NCI-H1105 (cell line): ENCODE measurements around the gene NOL4L.

ENCODE experiments used
- DNase-seq: peaks from one replicate; lab custom pipeline; 2025; lab: John Stamatoyannopoulos, UW

Gene NOL4L

GRCh38 chr20:32576560-32576959 is 8.6 kb downstream of the NOL4L start:
- DNase-seq, result no peak

- no peak for DNase-seq
These were observed 9.3 kb downstream of the NOL4L start for GRCh38 chr20:32575805-32576204.

- DNase-seq, result no peak
These were observed 9.9 kb downstream of the NOL4L start for GRCh38 chr20:32575227-32575581.

- DNase-seq, result no peak
These were observed 10.6 kb downstream of the NOL4L start for GRCh38 chr20:32574296-32575226.

GRCh38 chr20:32573167-32573851 is 11.8 kb downstream of the NOL4L start:
- no peak for DNase-seq

- no peak for DNase-seq
These were observed 12.7 kb downstream of the NOL4L start for GRCh38 chr20:32572271-32572968.

GRCh38 chr20:32571566-32571965 is 13.6 kb downstream of the NOL4L start:
- DNase-seq, result no peak

- DNase-seq, result no peak
These were observed 14.5 kb downstream of the NOL4L start for GRCh38 chr20:32570401-32571190.

GRCh38 chr20:32569380-32570305 is 15.5 kb downstream of the NOL4L start:
- DNase-seq, result no peak

- no peak for DNase-seq
These were observed 16.1 kb downstream of the NOL4L start for GRCh38 chr20:32569018-32569379.

GRCh38 chr20:32567384-32568178 is 17.6 kb downstream of the NOL4L start:
- DNase-seq, result no peak

- no peak for DNase-seq
These were observed 18.5 kb downstream of the NOL4L start for GRCh38 chr20:32566379-32567374.

- DNase-seq, result no peak
These were observed 19.4 kb downstream of the NOL4L start for GRCh38 chr20:32565735-32566032.

- DNase-seq, result no peak
These were observed 20.0 kb downstream of the NOL4L start for GRCh38 chr20:32564921-32565734.

GRCh38 chr20:32564440-32564839 is 20.7 kb downstream of the NOL4L start:
- no peak for DNase-seq

- peak; percentile 13 for DNase-seq
These were observed 21.5 kb downstream of the NOL4L start for GRCh38 chr20:32563311-32564272.

- no peak for DNase-seq
These were observed 22.6 kb downstream of the NOL4L start for GRCh38 chr20:32562495-32562911.
